Measurements from ENCODE around the gene EBF4.

DNA sequence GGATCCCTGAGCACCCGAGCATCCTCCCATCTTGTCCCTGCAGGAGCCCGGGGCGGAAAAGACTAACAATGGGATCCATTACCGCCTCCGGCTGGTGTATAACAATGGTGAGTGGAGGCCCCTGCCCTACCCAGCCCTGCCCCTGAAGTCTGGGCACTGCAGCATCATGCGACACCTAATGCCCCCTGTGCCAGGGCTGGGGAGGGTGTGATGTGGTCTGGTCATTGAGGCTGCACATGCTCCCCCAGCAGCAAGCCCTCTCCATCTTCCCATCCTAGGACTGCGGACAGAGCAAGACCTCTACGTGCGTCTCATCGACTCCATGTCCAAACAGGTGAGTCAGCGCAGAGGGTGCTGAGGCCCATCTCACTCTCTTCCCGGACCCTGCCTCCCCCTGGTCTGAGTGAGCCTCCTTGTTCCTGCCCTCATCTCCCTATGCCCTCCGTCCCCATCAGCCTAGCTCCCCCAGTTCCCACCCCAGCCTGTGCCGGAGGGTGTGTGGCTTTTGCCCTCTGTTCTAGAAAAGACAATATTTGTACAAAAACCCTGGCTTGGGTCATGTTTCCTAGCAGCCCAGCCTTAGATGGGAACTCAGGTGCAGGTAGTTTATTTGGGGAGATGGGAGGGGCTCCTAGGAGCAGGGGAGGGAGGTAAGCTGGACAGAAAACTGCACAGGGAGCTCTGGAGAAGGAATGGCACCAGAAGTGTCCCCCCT lies 13.5 kb downstream of the EBF4 start:
- TF ChIP-seq, protein P1, sequence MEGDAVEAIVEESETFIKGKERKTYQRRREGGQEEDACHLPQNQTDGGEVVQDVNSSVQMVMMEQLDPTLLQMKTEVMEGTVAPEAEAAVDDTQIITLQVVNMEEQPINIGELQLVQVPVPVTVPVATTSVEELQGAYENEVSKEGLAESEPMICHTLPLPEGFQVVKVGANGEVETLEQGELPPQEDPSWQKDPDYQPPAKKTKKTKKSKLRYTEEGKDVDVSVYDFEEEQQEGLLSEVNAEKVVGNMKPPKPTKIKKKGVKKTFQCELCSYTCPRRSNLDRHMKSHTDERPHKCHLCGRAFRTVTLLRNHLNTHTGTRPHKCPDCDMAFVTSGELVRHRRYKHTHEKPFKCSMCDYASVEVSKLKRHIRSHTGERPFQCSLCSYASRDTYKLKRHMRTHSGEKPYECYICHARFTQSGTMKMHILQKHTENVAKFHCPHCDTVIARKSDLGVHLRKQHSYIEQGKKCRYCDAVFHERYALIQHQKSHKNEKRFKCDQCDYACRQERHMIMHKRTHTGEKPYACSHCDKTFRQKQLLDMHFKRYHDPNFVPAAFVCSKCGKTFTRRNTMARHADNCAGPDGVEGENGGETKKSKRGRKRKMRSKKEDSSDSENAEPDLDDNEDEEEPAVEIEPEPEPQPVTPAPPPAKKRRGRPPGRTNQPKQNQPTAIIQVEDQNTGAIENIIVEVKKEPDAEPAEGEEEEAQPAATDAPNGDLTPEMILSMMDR (IDR thresholded peaks at IDR 0.05), result no peak
- TF ChIP-seq POLR2A (IDR thresholded peaks at IDR 0.05) (no peak), EP300 (IDR thresholded peaks at IDR 0.05; ENCODE audit: low read depth) (no peak), POLR2AphosphoS5 (IDR thresholded peaks at IDR 0.05) (no peak)
